Neural cell (in vitro differentiated cells): ENCODE data around the gene FAM200B. TPM values are rescaled to one million over a fixed set of nuclear protein-coding genes. Genes with fewer than 3 reads are reported as not detected.

Experiments
- H2AFZ ChIP-seq: fragments of 200-600, 300-800 bp; sonication (generic), shearing (Covaris generic); 2 replicates; pipeline ENCODE4 v1.6.0; 2014; ENCODE audit warnings: low read depth, mild to moderate bottlenecking, antibody characterized with exemption, low read length, moderate library complexity
- H3F3A ChIP-seq: fragments of 200-600 bp; shearing (Covaris generic); 2 replicates; pipeline ENCODE4 v1.6.1; 2016; ENCODE audit warnings: mild to moderate bottlenecking, moderate library complexity, mixed read lengths, antibody characterized with exemption, low read length; ENCODE audit not compliant: insufficient read depth, poor library complexity, severe bottlenecking
- H3K27ac ChIP-seq: fragments of 200-600, 300-800 bp; sonication (generic), shearing (Covaris generic); 2 replicates; pipeline ENCODE4 v1.5.1; 2014; ENCODE audit warnings: mild to moderate bottlenecking, low read length, moderate library complexity
- H3K27me3 ChIP-seq: fragments of 300-800, 200-600 bp; sonication (generic), shearing (Covaris generic); 2 replicates; pipeline ENCODE4 v1.6.0; 2014; ENCODE audit warnings: mild to moderate bottlenecking, low read depth, low read length, moderate library complexity; ENCODE audit not compliant: insufficient read depth
- H3K36me3 ChIP-seq: fragments of 300-800, 200-600 bp; sonication (generic), shearing (Covaris generic); 2 replicates; pipeline ENCODE4 v1.5.1; 2014; ENCODE audit warnings: mild to moderate bottlenecking, antibody characterized with exemption, low read length, moderate library complexity; ENCODE audit not compliant: insufficient read depth
- H3K4me2 ChIP-seq: fragments of 300-800, 200-600 bp; sonication (generic), shearing (Covaris generic); 2 replicates; pipeline ENCODE4 v1.6.0; 2014; ENCODE audit warnings: mild to moderate bottlenecking, low read length
- H3K4me3 ChIP-seq: fragments of 300-800, 200-600 bp; sonication (generic), shearing (Covaris generic); 2 replicates; pipeline ENCODE4 v1.5.1; 2014; ENCODE audit warnings: mild to moderate bottlenecking, low read length, moderate library complexity
- H3K79me2 ChIP-seq: fragments of 200-600 bp; shearing (Covaris generic); replicated peaks from 2 replicates; pipeline ENCODE4 v1.6.0; 2014; ENCODE audit warnings: mild to moderate bottlenecking, low read length, moderate library complexity; ENCODE audit not compliant: insufficient read depth
- H3K9ac ChIP-seq: fragments of 300-800, 200-600 bp; sonication (generic), shearing (Covaris generic); 2 replicates; pipeline ENCODE4 v1.6.1; 2016; ENCODE audit warnings: mild to moderate bottlenecking, low read length, mixed read lengths
- H3K9me2 ChIP-seq: fragments of 200-600 bp; shearing (Covaris generic); 2 replicates; pipeline ENCODE4 v1.6.1; 2016; ENCODE audit warnings: mild to moderate bottlenecking, low read length, mixed read lengths; ENCODE audit not compliant: insufficient read depth
- H3K9me3 ChIP-seq: fragments of 200-600, 300-800 bp; sonication (generic), shearing (Covaris generic); 2 replicates; pipeline ENCODE4 v1.6.1; 2016; ENCODE audit warnings: mild to moderate bottlenecking, mixed run types, low read length, moderate library complexity, mixed read lengths
- H4K20me1 ChIP-seq: fragments of 200-600 bp; shearing (Covaris generic); 2 replicates; pipeline ENCODE4 v1.6.1; 2016; ENCODE audit warnings: mild to moderate bottlenecking, mixed run types; ENCODE audit not compliant: insufficient read depth
- EP300 ChIP-seq: fragments of 450-650 bp; conservative IDR thresholded peaks from 2 replicates; pipeline ENCODE4 v1.6.1; 2014; ENCODE audit warnings: antibody characterized with exemption, mild to moderate bottlenecking, moderate library complexity; ENCODE audit not compliant: poor library complexity, severe bottlenecking
- EZH2 ChIP-seq: fragments of 200-600, 300-800 bp; shearing (Covaris generic), sonication (generic); IDR thresholded peaks from 2 replicates; pipeline ENCODE4 v1.6.1; 2014; ENCODE audit warnings: antibody characterized with exemption, low read length, borderline replicate concordance, mild to moderate bottlenecking; ENCODE audit not compliant: insufficient read depth, poor library complexity, severe bottlenecking
- MXI1 ChIP-seq: fragments of 450-650 bp; conservative IDR thresholded peaks from 2 replicates; pipeline ENCODE4 v1.6.1; 2014; ENCODE audit warnings: antibody characterized with exemption, mild to moderate bottlenecking; ENCODE audit not compliant: poor library complexity, severe bottlenecking
- POLR2AphosphoS5 ChIP-seq: IDR thresholded peaks from 2 replicates; pipeline ENCODE4 v1.6.1; 2012
- RAD21 ChIP-seq: fragments of 450-650 bp; conservative IDR thresholded peaks from 2 replicates; pipeline ENCODE4 v1.6.1; 2014; ENCODE audit warnings: antibody characterized with exemption, mild to moderate bottlenecking, moderate library complexity
- REST ChIP-seq: IDR thresholded peaks from 2 replicates; pipeline ENCODE4 v1.6.1; 2012; ENCODE audit warnings: borderline replicate concordance
- SMC3 ChIP-seq: fragments of 450-650 bp; conservative IDR thresholded peaks from 2 replicates; pipeline ENCODE4 v1.6.1; 2014; ENCODE audit warnings: antibody characterized with exemption, mild to moderate bottlenecking, moderate library complexity; ENCODE audit not compliant: poor library complexity
- TAF1 ChIP-seq: IDR thresholded peaks from 2 replicates; pipeline ENCODE4 v1.6.1; 2012; ENCODE audit warnings: low read depth
- polyA plus RNA-seq: library from polyadenylated mRNA; depleted of rRNA; stranded (reverse); fragments of >200 nt; gene quantifications from 2 replicates; pipeline ENCODE4 v1.2.3, GENCODE V29; 2014
- TF ChIP-seq, protein P1 (sequence below): fragments of 450-650 bp; IDR thresholded peaks from 2 replicates; pipeline ENCODE4 v1.5.1; 2014; ENCODE audit warnings: antibody characterized with exemption, mild to moderate bottlenecking, moderate library complexity; ENCODE audit not compliant: poor library complexity, severe bottlenecking

FAM200B gene
- polyA plus RNA-seq, 1 donor from 2014 or later, result 238 TPM

- H3K27me3 ChIP-seq, result no peaks in the 10 kb centered on the region
- TF ChIP-seq TAF1, result no peak
- no peak for TF ChIP-seq SMC3
- TF ChIP-seq, protein P1, sequence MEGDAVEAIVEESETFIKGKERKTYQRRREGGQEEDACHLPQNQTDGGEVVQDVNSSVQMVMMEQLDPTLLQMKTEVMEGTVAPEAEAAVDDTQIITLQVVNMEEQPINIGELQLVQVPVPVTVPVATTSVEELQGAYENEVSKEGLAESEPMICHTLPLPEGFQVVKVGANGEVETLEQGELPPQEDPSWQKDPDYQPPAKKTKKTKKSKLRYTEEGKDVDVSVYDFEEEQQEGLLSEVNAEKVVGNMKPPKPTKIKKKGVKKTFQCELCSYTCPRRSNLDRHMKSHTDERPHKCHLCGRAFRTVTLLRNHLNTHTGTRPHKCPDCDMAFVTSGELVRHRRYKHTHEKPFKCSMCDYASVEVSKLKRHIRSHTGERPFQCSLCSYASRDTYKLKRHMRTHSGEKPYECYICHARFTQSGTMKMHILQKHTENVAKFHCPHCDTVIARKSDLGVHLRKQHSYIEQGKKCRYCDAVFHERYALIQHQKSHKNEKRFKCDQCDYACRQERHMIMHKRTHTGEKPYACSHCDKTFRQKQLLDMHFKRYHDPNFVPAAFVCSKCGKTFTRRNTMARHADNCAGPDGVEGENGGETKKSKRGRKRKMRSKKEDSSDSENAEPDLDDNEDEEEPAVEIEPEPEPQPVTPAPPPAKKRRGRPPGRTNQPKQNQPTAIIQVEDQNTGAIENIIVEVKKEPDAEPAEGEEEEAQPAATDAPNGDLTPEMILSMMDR, result no peak
- TF ChIP-seq POLR2AphosphoS5, result no peak
- TF ChIP-seq EP300, result no peak
- no peak for TF ChIP-seq MXI1
- TF ChIP-seq REST, result no peak
- no peak for TF ChIP-seq RAD21
- TF ChIP-seq EZH2, result no peak
- H3K4me3 ChIP-seq, result no peak overlapping the region
- H3K36me3 ChIP-seq, result no peaks in the 10 kb centered on the region
- H3K9me3 ChIP-seq, result no peaks in the 10 kb centered on the region
- no peak overlapping the region for H3K27ac ChIP-seq
- H3K9ac ChIP-seq, result no peak overlapping the region
- H3K9me2 ChIP-seq, result no peaks in the 10 kb centered on the region
- no peak overlapping the region for H2AFZ ChIP-seq
- H4K20me1 ChIP-seq, result no peaks in the 10 kb centered on the region
- peaks cover 10% of the 10 kb centered on the region for H3F3A ChIP-seq
- H3K79me2 ChIP-seq, result peaks cover 19% of the 10 kb centered on the region
- H3K4me2 ChIP-seq, result no peak overlapping the region
Observed at GRCh38 chr4:15657366-15657765, 24.3 kb upstream of the FAM200B start.

DNA sequence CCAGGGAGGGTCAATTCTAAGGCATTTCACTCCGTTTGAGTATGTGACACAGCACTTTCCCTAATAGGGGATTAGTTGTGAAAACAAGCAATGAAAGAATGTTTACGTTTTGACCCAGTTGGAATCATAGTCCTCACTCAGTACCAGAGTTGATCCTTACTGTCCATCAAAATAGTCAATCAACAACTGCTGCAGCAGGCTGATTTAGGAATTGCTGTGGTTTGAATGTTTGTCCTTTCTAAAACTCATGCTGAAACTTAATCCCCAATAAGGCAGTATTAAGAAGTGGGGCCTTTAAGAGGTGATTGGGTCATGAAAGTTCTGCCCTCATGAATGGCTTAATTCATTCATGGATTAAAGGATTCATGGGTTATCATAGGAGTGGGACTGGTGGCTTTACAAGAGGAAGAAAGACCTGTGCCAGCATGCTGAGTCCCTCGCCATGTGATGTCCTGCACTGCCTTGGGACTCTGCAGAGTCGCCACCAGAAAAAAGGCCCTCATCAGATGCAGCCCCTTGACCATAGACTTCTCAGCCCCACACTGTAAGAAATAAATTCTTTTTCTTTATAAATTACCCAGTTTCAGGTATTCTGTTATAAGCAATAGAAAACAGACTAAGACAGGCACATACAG is 23.4 kb upstream of the FAM200B start:
- no peak overlapping the region for H3K4me2 ChIP-seq
- no peaks in the 10 kb centered on the region for H3K9me2 ChIP-seq
- TF ChIP-seq EZH2 (no peak), SMC3 (no peak), EP300 (no peak), RAD21 (no peak), TAF1 (no peak), REST (no peak), MXI1 (no peak), POLR2AphosphoS5 (no peak)
- TF ChIP-seq, protein P1, result no peak
- H3K27me3 ChIP-seq, result no peaks in the 10 kb centered on the region
- peaks cover 10% of the 10 kb centered on the region for H3F3A ChIP-seq
- no peak overlapping the region for H3K4me3 ChIP-seq
- H2AFZ ChIP-seq, result no peak overlapping the region
- no peaks in the 10 kb centered on the region for H4K20me1 ChIP-seq
- H3K27ac ChIP-seq, result no peak overlapping the region
- peaks cover 10% of the 10 kb centered on the region for H3K79me2 ChIP-seq
- H3K36me3 ChIP-seq, result no peaks in the 10 kb centered on the region
- H3K9ac ChIP-seq, result no peak overlapping the region
- H3K9me3 ChIP-seq, result no peaks in the 10 kb centered on the region
